Karpas-422 (cell line): Measurements from ENCODE around the gene IFNG-AS1. TPM values are rescaled to one million over a fixed set of nuclear protein-coding genes. Genes with fewer than 3 reads are reported as not detected.

Experiments
- DNase-seq: peaks from one replicate; pipeline ENCODE4 v3.0.0-alpha.2; 2015
- H2AFZ ChIP-seq: fragments of 200-600 bp; sonication (generic); 2 replicates; pipeline ENCODE4 v1.6.1; 2014; ENCODE audit warnings: antibody characterized with exemption, low read length, mixed read lengths
- H3K27ac ChIP-seq: fragments of 200-600 bp; sonication (generic); 2 replicates; pipeline ENCODE4 v1.5.1; 2014; ENCODE audit warnings: mild to moderate bottlenecking, low read length, moderate library complexity
- H3K27me3 ChIP-seq: fragments of 200-600 bp; sonication (generic); 2 replicates; pipeline ENCODE4 v1.6.1; 2014; ENCODE audit warnings: low read length, mixed read lengths
- H3K36me3 ChIP-seq: fragments of 200-600 bp; sonication (generic); 2 replicates; pipeline ENCODE4 v1.6.1; 2014; ENCODE audit warnings: low read length, mixed read lengths; ENCODE audit not compliant: insufficient read depth
- H3K4me1 ChIP-seq: fragments of 200-600 bp; sonication (generic); 2 replicates; pipeline ENCODE4 v1.6.1; 2014; ENCODE audit warnings: mild to moderate bottlenecking, low read length, mixed read lengths
- H3K4me2 ChIP-seq: fragments of 200-600 bp; sonication (generic); 2 replicates; pipeline ENCODE4 v1.6.1; 2014; ENCODE audit warnings: low read length, low read depth, mild to moderate bottlenecking; ENCODE audit not compliant: poor library complexity, severe bottlenecking
- H3K4me3 ChIP-seq: fragments of 200-600 bp; sonication (generic); 2 replicates; pipeline ENCODE4 v1.5.1; 2014; ENCODE audit warnings: mild to moderate bottlenecking, antibody characterized with exemption, low read length, mixed read lengths
- H3K79me2 ChIP-seq: fragments of 200-600 bp; sonication (generic); 2 replicates; pipeline ENCODE4 v1.6.1; 2014; ENCODE audit warnings: mild to moderate bottlenecking, low read length, mixed read lengths
- H3K9ac ChIP-seq: fragments of 200-600 bp; sonication (generic); 2 replicates; pipeline ENCODE4 v1.6.0; 2014; ENCODE audit warnings: low read length
- H3K9me2 ChIP-seq: fragments of 200-600 bp; sonication (generic), shearing (Covaris generic); replicated peaks from 2 replicates; pipeline ENCODE4 v1.6.0; 2014; ENCODE audit warnings: mild to moderate bottlenecking, low read length, moderate library complexity; ENCODE audit not compliant: insufficient read depth
- H3K9me3 ChIP-seq: fragments of 300-700, 200-600 bp; sonication (generic); 2 replicates; pipeline ENCODE4 v1.6.1; 2014; ENCODE audit warnings: low read length, mixed read lengths
- H4K20me1 ChIP-seq: fragments of 200-600 bp; sonication (generic); 2 replicates; pipeline ENCODE4 v1.6.1; 2014; ENCODE audit warnings: mild to moderate bottlenecking, antibody characterized with exemption, low read length, low read depth; ENCODE audit not compliant: insufficient read depth
- total RNA-seq: library from RNA; depleted of rRNA; stranded (reverse); fragments of >200 nt; shearing (Covaris generic); gene quantifications from 2 replicates; pipeline ENCODE4 v1.2.3, GENCODE V29; 2014; ENCODE audit warnings: low replicate concordance

Gene IFNG-AS1
- total RNA-seq, 1 experiment from 2014 or later, result not detected

GRCh38 chr12:68012712-68013111, 23.5 kb downstream of the IFNG-AS1 start:
- H3K79me2 ChIP-seq, result no peaks in the 10 kb centered on the region
- H3K9me2 ChIP-seq, result no peaks in the 10 kb centered on the region
- no peak overlapping the region for H3K9ac ChIP-seq
- no peak for DNase-seq
- H3K9me3 ChIP-seq, result no peaks in the 10 kb centered on the region
- no peaks in the 10 kb centered on the region for H4K20me1 ChIP-seq
- H3K27ac ChIP-seq, result no peak overlapping the region
- peaks cover 17% of the 10 kb centered on the region for H3K4me1 ChIP-seq
- no peak overlapping the region for H2AFZ ChIP-seq
- H3K27me3 ChIP-seq, result no peaks in the 10 kb centered on the region
- H3K4me2 ChIP-seq, result no peak overlapping the region
- H3K4me3 ChIP-seq, result no peak overlapping the region
- no peaks in the 10 kb centered on the region for H3K36me3 ChIP-seq

- Histone ChIP-seq H3K36me3 (no peaks in the 10 kb centered on the region), H2AFZ (no peak overlapping the region), H3K79me2 (no peaks in the 10 kb centered on the region), H3K9ac (no peak overlapping the region), H3K27ac (no peak overlapping the region), H4K20me1 (no peaks in the 10 kb centered on the region), H3K4me3 (no peak overlapping the region), H3K4me1 (peaks cover 17% of the 10 kb centered on the region), H3K9me2 (no peaks in the 10 kb centered on the region), H3K4me2 (no peak overlapping the region), H3K27me3 (no peaks in the 10 kb centered on the region), H3K9me3 (no peaks in the 10 kb centered on the region)
- DNase-seq, result no peak
Observed at GRCh38 chr12:68013181-68013580, 23.9 kb downstream of the IFNG-AS1 start.

DNA sequence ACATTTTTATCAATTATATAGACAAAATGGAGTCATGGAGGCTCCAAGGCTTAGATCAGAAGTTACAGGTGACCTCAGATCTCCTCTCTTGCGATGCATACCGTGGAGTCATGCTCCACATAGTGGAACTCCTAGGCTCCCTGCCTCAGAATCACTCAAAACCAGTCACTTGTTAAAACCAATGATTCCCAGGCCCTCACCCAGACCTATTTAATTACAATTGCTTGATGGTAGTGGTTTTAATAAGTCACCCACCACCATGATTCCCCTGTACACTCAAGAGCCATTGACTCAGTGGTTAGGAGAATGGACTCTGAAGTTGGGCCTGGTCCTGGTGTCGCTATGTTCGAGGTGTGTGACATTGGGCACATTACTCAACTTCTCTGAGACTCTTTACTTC, 26.9 kb downstream of the IFNG-AS1 start:
- Histone ChIP-seq H3K4me3 (no peak overlapping the region), H3K27me3 (no peaks in the 10 kb centered on the region), H3K36me3 (no peaks in the 10 kb centered on the region)

GRCh38 chr12:68018315-68018714, 29.1 kb downstream of the IFNG-AS1 start:
- Histone ChIP-seq H3K79me2 (no peaks in the 10 kb centered on the region), H2AFZ (no peak overlapping the region), H3K9me3 (no peaks in the 10 kb centered on the region), H3K27ac (no peak overlapping the region), H3K36me3 (no peaks in the 10 kb centered on the region), H3K9me2 (no peaks in the 10 kb centered on the region), H3K9ac (no peak overlapping the region), H3K4me3 (no peak overlapping the region), H3K27me3 (no peaks in the 10 kb centered on the region), H4K20me1 (no peaks in the 10 kb centered on the region), H3K4me1 (peaks cover 1% of the 10 kb centered on the region; the same call in 1 of the 2 replicates), H3K4me2 (no peak overlapping the region)
- DNase-seq, result no peak

More for the DNA sequence above, 26.9 kb downstream of the IFNG-AS1 start:
- peaks cover 17% of the 10 kb centered on the region for H3K4me1 ChIP-seq
- no peak overlapping the region for H3K27ac ChIP-seq
- H3K9me3 ChIP-seq, result no peaks in the 10 kb centered on the region
- H3K4me2 ChIP-seq, result no peak overlapping the region
- H3K79me2 ChIP-seq, result no peaks in the 10 kb centered on the region
- no peaks in the 10 kb centered on the region for H3K9me2 ChIP-seq
- no peaks in the 10 kb centered on the region for H4K20me1 ChIP-seq
- H3K9ac ChIP-seq, result no peak overlapping the region
- DNase-seq, result no peak
- no peak overlapping the region for H2AFZ ChIP-seq

DNA sequence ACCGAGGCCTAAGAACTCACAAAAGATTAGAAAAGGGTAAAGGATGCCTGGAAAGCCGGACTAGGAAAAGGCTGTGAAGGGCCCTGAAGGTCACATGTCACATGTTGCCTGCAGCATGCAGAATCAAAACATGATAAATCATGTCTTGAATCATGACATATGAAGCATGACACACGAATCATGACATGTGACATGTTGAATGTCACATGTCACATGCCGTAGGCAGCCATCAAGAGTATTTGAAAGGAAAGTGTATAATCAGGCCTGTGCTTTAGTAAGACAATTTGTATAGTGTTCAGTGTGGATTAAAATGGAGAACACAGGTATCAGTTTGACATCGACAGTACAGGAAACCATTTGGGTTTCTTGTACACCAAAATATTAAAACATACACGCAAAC, 30.8 kb downstream of the IFNG-AS1 start:
- Histone ChIP-seq H3K4me1 (no peaks in the 10 kb centered on the region), H3K36me3 (no peaks in the 10 kb centered on the region), H3K4me3 (no peak overlapping the region), H3K79me2 (no peaks in the 10 kb centered on the region), H3K27me3 (no peaks in the 10 kb centered on the region), H2AFZ (no peak overlapping the region), H3K9me2 (no peaks in the 10 kb centered on the region), H3K27ac (no peak overlapping the region), H3K4me2 (no peak overlapping the region), H3K9ac (no peak overlapping the region), H4K20me1 (no peaks in the 10 kb centered on the region), H3K9me3 (no peaks in the 10 kb centered on the region)
- no peak for DNase-seq

GRCh38 chr12:68020699-68021098, 31.5 kb downstream of the IFNG-AS1 start:
- no peak overlapping the region for H3K4me3 ChIP-seq
- H3K9me3 ChIP-seq, result no peaks in the 10 kb centered on the region
- H3K9me2 ChIP-seq, result no peaks in the 10 kb centered on the region
- H3K9ac ChIP-seq, result no peak overlapping the region
- H2AFZ ChIP-seq, result no peak overlapping the region
- DNase-seq, result no peak
- H3K27me3 ChIP-seq, result no peaks in the 10 kb centered on the region
- no peak overlapping the region for H3K27ac ChIP-seq
- no peaks in the 10 kb centered on the region for H4K20me1 ChIP-seq
- no peaks in the 10 kb centered on the region for H3K4me1 ChIP-seq
- H3K36me3 ChIP-seq, result no peaks in the 10 kb centered on the region
- no peak overlapping the region for H3K4me2 ChIP-seq
- H3K79me2 ChIP-seq, result no peaks in the 10 kb centered on the region

DNA sequence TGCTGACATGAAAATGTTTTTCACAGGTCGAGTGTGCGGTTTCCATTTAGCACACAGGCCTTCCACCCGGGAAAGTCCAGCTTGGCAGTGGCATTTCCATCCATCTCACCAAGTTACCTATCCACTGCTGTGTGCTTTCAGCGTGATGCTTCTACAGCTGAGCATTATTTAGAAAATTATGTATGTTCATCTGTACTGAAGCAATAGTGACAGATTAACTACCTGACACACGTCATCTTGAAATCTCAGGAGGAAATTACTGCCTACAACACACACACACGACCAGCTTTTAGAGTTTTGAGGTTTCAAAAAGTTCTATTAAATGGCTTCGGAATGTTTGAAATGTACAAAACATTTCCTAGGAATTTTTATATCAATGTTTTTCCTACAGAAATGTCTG, 39.4 kb downstream of the IFNG-AS1 start:
- H3K27ac ChIP-seq, result no peak overlapping the region
- no peak overlapping the region for H3K4me3 ChIP-seq
- H3K79me2 ChIP-seq, result no peaks in the 10 kb centered on the region
- no peaks in the 10 kb centered on the region for H3K36me3 ChIP-seq
- H3K4me1 ChIP-seq, result no peaks in the 10 kb centered on the region
- no peak for DNase-seq
- H4K20me1 ChIP-seq, result no peaks in the 10 kb centered on the region
- no peaks in the 10 kb centered on the region for H3K27me3 ChIP-seq
- no peak overlapping the region for H3K9ac ChIP-seq
- H3K9me2 ChIP-seq, result no peaks in the 10 kb centered on the region
- H2AFZ ChIP-seq, result no peak overlapping the region
- no peaks in the 10 kb centered on the region for H3K9me3 ChIP-seq
- H3K4me2 ChIP-seq, result no peak overlapping the region

- Histone ChIP-seq H3K79me2 (no peaks in the 10 kb centered on the region), H3K9me2 (no peaks in the 10 kb centered on the region)
Observed at GRCh38 chr12:68030248-68030647, 41.0 kb downstream of the IFNG-AS1 start.

GRCh38 chr12:68031174-68031573, 41.9 kb downstream of the IFNG-AS1 start:
- no peaks in the 10 kb centered on the region for H3K9me3 ChIP-seq
- no peaks in the 10 kb centered on the region for H3K4me1 ChIP-seq
- no peaks in the 10 kb centered on the region for H3K36me3 ChIP-seq
- no peaks in the 10 kb centered on the region for H3K79me2 ChIP-seq
- no peak overlapping the region for H3K4me2 ChIP-seq
- no peaks in the 10 kb centered on the region for H4K20me1 ChIP-seq
- H3K4me3 ChIP-seq, result no peak overlapping the region
- H3K9me2 ChIP-seq, result no peaks in the 10 kb centered on the region
- DNase-seq, result no peak
- no peaks in the 10 kb centered on the region for H3K27me3 ChIP-seq
- no peak overlapping the region for H2AFZ ChIP-seq
- H3K9ac ChIP-seq, result no peak overlapping the region
- no peak overlapping the region for H3K27ac ChIP-seq

More at GRCh38 chr12:68030248-68030647, 41.0 kb downstream of the IFNG-AS1 start:
- Histone ChIP-seq H3K27ac (no peak overlapping the region), H3K4me1 (no peaks in the 10 kb centered on the region), H3K4me2 (no peak overlapping the region), H3K9ac (no peak overlapping the region), H4K20me1 (no peaks in the 10 kb centered on the region), H2AFZ (no peak overlapping the region), H3K9me3 (no peaks in the 10 kb centered on the region), H3K36me3 (no peaks in the 10 kb centered on the region), H3K27me3 (no peaks in the 10 kb centered on the region), H3K4me3 (no peak overlapping the region)
- DNase-seq, result no peak
